AG10803 (cell line): ENCODE results near the gene CLIC5.

ENCODE experiments used
- DNase-seq: peaks from one replicate; pipeline ENCODE4 v3.0.0; 2010; ENCODE audit warnings: low read depth
- H3K4me3 ChIP-seq: 2 replicates; pipeline ENCODE4 v1.5.1; 2011; ENCODE audit warnings: mild to moderate bottlenecking, low read length, control low read depth
- CTCF ChIP-seq: conservative IDR thresholded peaks from 2 replicates; pipeline ENCODE4 v1.5.1; 2011; ENCODE audit warnings: mild to moderate bottlenecking, low read length, control low read depth, inconsistent platforms

CLIC5 gene

GRCh38 chr6:45998524-45998923 is 17.1 kb downstream of the CLIC5 start:
- DNase-seq: no peak
- no peak overlapping the region for H3K4me3 ChIP-seq
- no peak for TF ChIP-seq CTCF

GRCh38 chr6:45997875-45998506 is 17.7 kb downstream of the CLIC5 start:
- TF ChIP-seq CTCF: no peak
- DNase-seq: no peak
- H3K4me3 ChIP-seq: no peak overlapping the region

GRCh38 chr6:45991189-45991588 is 24.5 kb downstream of the CLIC5 start:
- no peak overlapping the region for H3K4me3 ChIP-seq
- no peak for TF ChIP-seq CTCF
- no peak for DNase-seq

- H3K4me3 ChIP-seq: no peak overlapping the region
- no peak for DNase-seq
- no peak for TF ChIP-seq CTCF
These were observed 25.5 kb downstream of the CLIC5 start for GRCh38 chr6:45990162-45990561.

GRCh38 chr6:45988635-45989034 is 27.0 kb downstream of the CLIC5 start:
- DNase-seq: no peak
- no peak overlapping the region for H3K4me3 ChIP-seq
- no peak for TF ChIP-seq CTCF

GRCh38 chr6:45987856-45988255 is 27.8 kb downstream of the CLIC5 start:
- TF ChIP-seq CTCF: no peak
- H3K4me3 ChIP-seq: no peak overlapping the region
- DNase-seq: no peak

- no peak for TF ChIP-seq CTCF
- no peak for DNase-seq
- no peak overlapping the region for H3K4me3 ChIP-seq
These were observed 28.9 kb downstream of the CLIC5 start for GRCh38 chr6:45986746-45987274.
